HFF-Myc (cell line): ENCODE results near the gene TFDP2.

ENCODE experiments used
- DNase-seq: peaks from one replicate; pipeline ENCODE4 v3.0.0-alpha.2; 2011; ENCODE audit warnings: low read depth; ENCODE audit errors: extremely low read depth
- H3K4me3 ChIP-seq: replicated peaks from 2 replicates; pipeline ENCODE4 v1.5.1; 2011; ENCODE audit warnings: low read depth, mild to moderate bottlenecking, control low read depth, low read length
- CTCF ChIP-seq: IDR thresholded peaks from 2 replicates; pipeline ENCODE4 v1.5.1; 2012; ENCODE audit warnings: mild to moderate bottlenecking, low read depth, low read length, control low read depth; ENCODE audit errors: missing control alignments

The TFDP2 gene

GRCh38 chr3:141905129-141905528, 244.2 kb downstream of the TFDP2 start:
- no peak for DNase-seq
- TF ChIP-seq CTCF: no peak
- H3K4me3 ChIP-seq: no peak overlapping the region

GRCh38 chr3:141904203-141904602, 245.1 kb downstream of the TFDP2 start:
- H3K4me3 ChIP-seq: no peak overlapping the region

GRCh38 chr3:141901914-141902313, 247.4 kb downstream of the TFDP2 start:
- no peak for DNase-seq
- H3K4me3 ChIP-seq: no peak overlapping the region
- no peak for TF ChIP-seq CTCF

More at GRCh38 chr3:141904203-141904602, 245.1 kb downstream of the TFDP2 start:
- no peak for TF ChIP-seq CTCF
- no peak for DNase-seq

GRCh38 chr3:141900343-141900742, 249.0 kb downstream of the TFDP2 start:
- H3K4me3 ChIP-seq: no peak overlapping the region
- no peak for DNase-seq
- TF ChIP-seq CTCF: no peak

- no peak overlapping the region for H3K4me3 ChIP-seq
- TF ChIP-seq CTCF: no peak
- DNase-seq: no peak
Observed at GRCh38 chr3:141898908-141899307, 250.4 kb downstream of the TFDP2 start.

- no peak for DNase-seq
- no peak for TF ChIP-seq CTCF
- H3K4me3 ChIP-seq: no peak overlapping the region
Observed at GRCh38 chr3:141895731-141896130, 253.6 kb downstream of the TFDP2 start.

- no peak for TF ChIP-seq CTCF
Observed at GRCh38 chr3:141894524-141895176, 254.7 kb downstream of the TFDP2 start.

More at GRCh38 chr3:141894524-141895176, 254.7 kb downstream of the TFDP2 start:
- DNase-seq: peak; percentile 52
- no peak overlapping the region for H3K4me3 ChIP-seq
